LHCN-M2 (cell line): ENCODE measurements around the gene SOX10. TPM values are rescaled to one million over a fixed set of nuclear protein-coding genes. Genes with fewer than 3 reads are reported as not detected.

Source experiments
- DNase-seq: peaks from one replicate; pipeline ENCODE4 v3.0.0-alpha.2; 2012; ENCODE audit warnings: low read depth
- total RNA-seq: library from RNA; depleted of rRNA; stranded (reverse); fragments of >200 nt; gene quantifications from 2 replicates; pipeline ENCODE4 v1.2.3, GENCODE V29; 2014

Gene SOX10
- total RNA-seq, 1 experiment from 2014 or later, result not detected

DNA sequence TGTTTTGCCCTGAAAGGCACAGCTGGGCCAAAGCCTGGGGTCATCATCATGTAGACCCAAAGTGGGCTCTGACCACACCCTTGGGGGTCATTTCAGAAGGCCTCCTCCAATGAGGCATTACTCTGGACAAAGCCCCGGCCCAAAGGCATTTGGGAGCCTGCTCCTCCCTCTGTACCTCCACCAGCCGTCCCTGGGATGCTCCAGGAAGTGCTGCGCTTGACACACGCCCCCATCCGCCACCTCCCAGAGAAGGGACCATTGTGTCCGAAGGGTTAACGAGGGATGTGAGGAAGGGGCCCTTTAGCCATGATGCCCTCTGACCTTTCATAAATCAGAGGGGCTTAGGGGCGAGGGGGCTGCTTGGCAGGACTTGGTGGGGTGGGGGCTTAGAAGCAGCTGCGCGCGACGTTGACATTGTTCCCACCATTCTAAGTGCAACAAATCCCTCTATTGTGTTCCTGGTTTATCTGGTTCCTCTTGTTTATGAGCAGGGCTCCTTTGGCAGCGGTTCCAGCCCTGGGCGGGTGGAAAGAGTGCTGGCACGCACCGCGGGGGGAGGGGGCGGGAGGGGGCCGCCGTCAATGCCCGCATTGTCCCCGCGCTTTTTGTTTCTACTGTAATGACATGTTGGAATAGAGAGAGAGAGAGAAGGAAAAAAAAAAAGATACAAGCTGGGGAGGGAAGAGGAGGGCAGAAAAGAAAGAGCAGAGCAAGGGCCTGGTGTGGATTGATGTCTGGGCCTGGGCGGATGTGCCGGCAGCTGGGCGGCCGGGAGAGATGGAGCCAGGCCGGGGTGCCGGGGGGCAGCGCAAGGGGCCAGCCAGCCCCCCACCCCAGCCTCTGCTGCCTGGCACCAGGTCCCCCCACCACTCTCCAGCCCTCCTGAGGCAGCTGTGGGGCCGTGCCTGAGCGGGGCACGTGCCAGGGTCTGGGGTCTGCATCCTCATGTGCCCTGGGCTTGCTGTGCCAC lies 32.1 kb upstream of the SOX10 start:
- no peak for DNase-seq

DNA sequence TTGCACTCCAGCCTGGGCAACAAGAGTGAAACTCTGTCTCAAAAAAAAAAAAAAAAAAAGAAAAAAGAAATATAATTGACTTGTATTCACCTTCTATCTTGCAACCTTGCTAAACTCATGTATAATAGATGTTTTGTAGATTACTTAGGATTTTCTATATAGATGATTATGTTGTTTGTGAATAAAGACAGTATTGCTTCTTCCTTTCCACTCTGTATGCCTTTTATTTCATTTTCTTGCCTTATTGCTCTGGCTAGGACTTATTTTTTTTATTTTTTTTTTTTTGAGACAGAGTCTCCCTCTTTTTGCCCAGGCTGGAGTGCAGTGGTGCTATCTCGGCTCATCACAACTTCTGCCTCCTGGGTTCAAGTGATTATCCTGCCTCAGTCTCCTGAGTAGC lies 29.7 kb upstream of the SOX10 start:
- no peak for DNase-seq

GRCh38 chr22:38012604-38013072 lies 28.3 kb upstream of the SOX10 start:
- DNase-seq, result peak; percentile 91

GRCh38 chr22:38009000-38009806 lies 24.8 kb upstream of the SOX10 start:
- DNase-seq, result no peak

DNA sequence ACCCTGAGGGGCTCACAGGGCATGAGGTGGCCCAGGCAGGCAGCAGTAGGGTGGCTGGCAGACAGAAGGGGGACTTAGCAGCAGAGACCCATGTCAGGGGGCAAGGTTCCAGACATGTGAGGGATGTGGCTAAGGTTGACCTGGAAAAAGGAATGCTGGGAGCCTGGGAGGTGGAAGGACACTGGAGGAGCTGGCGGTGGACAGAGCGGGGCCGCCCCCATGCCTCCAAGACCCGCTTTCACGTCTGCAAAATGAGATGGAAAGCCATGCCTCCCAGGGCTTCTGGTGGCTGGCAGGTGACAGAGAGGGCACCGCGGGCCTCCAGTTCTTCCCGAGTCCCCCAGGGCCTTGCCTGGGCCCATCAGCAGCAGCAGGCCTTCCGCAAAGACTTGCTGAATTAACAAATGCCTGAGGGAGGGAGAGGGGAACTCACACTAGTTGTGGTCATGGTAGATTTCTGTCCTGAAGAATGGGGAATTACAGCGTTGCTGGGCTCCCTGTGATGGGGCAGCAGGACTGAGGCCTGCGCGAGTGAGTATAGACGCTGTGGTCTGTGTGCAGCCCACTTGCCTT lies 23.1 kb upstream of the SOX10 start:
- DNase-seq, result no peak

DNA sequence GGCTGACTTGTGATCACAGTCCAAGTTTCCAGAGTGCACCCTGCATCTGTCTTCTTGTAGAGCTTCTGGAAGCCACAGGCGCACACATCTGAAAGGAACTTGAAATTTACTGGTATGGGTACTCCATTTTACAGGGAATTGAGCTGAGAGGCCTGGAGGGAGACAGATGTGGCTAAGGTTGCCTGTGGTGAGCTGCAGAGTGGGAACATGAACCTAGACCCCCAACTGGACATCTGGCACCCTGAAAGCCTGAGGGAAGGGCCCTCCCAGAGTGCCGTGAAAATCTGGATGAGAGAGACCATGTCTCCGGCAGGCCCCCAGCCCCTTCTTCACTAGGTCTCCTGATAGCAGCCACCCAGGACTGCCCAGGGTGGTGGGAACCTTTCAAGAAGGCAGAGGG lies 22.6 kb upstream of the SOX10 start:
- no peak for DNase-seq

GRCh38 chr22:38005943-38006342 lies 21.6 kb upstream of the SOX10 start:
- DNase-seq, result no peak

DNA sequence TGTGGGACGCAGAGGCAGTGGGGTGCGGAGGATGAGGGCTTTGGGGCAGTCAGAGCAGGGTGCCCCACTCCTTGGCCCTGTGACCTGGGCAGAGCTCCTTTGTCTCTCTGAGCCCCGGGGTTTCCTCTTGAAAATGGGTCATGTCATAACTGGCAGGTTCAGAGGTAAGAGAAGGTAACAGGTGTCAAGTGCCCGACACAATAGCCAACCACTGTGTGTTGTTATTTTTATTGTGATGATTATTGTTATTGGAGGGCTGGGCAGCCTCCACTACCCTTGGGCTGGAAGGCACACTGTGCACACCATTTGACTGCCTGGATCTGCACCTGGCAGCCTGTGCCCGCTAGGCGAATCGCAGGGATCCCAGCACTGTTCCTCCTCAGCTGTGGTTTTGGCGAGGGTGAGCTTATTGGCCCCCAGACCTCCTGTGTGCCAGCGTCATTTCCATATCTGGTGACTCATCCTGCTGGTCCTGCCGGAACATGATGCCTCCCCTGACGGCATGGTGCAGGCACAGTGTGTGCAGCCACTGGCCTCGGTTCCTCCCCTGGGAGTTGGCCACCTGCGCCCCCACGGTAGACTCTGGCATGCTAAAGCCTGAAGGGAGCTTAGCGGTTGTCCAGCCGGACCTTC lies 15.4 kb upstream of the SOX10 start:
- peak; percentile 83 for DNase-seq

DNA sequence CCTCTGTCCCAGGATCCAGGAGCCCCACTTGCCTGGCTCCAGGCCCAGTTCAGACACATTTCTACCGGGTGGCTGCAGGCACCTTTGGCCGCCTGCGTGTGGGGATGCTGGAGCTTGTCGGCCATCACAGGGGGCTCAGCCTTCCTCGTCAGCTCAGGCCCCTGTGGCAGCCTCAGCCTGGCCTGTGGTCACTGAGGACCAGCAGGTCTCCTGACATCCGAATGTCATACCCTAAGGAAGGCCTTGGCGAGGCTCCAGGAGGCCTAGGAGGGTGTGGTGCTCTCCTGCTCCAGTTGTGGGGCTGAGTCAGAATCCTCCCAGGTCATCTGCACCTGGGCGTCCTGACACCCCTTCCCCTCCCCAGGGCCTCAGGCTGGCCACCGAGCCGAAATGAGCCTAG lies 14.9 kb upstream of the SOX10 start:
- no peak for DNase-seq

DNA sequence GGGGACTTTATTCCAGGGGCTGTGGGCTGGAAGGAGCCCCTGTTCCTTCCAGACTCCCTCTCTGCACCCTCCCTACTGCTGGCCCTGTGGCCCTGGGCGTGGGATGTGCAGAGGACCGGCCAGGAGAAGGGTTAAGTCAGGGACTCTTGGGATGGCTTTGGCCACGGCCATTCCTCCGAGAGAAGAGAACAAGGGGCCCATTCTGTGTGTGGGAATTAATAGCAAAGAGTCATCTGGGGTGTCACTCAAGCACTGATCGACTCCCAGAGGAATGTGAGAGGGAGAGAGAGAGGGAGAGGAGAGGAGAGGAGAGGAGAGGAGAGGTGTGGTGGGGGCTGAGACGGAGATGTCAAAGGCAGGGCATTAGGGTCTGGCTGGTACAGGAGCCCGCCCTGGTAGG lies 14.2 kb upstream of the SOX10 start:
- DNase-seq, result no peak

GRCh38 chr22:37996515-37997246 lies 12.3 kb upstream of the SOX10 start:
- DNase-seq, result no peak

DNA sequence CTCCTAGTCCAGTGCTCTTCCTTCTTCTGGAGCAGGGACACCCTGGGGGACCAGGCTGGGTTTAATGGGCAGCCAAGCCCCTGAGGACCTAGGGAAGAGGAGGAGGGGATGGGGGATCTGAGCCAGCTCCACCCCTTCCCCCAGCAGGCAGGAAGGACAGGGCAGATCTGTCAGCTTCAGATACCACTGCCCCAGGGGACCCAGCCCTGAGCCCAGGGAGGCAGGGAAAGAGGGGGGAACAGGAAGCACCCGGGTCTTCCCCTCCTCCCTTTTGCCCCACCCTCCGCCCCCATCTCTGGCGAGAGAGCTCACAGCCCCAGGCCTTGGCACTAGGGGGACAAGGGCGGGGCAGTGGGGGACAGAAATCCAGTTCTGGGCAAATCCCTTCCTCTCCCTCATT lies 11.7 kb upstream of the SOX10 start:
- no peak for DNase-seq

- no peak for DNase-seq
Observed at GRCh38 chr22:37995460-37995859, 11.1 kb upstream of the SOX10 start.

- no peak for DNase-seq
Observed at GRCh38 chr22:37994982-37995381, 10.6 kb upstream of the SOX10 start.

GRCh38 chr22:37994049-37994448 lies 9.7 kb upstream of the SOX10 start:
- no peak for DNase-seq

DNA sequence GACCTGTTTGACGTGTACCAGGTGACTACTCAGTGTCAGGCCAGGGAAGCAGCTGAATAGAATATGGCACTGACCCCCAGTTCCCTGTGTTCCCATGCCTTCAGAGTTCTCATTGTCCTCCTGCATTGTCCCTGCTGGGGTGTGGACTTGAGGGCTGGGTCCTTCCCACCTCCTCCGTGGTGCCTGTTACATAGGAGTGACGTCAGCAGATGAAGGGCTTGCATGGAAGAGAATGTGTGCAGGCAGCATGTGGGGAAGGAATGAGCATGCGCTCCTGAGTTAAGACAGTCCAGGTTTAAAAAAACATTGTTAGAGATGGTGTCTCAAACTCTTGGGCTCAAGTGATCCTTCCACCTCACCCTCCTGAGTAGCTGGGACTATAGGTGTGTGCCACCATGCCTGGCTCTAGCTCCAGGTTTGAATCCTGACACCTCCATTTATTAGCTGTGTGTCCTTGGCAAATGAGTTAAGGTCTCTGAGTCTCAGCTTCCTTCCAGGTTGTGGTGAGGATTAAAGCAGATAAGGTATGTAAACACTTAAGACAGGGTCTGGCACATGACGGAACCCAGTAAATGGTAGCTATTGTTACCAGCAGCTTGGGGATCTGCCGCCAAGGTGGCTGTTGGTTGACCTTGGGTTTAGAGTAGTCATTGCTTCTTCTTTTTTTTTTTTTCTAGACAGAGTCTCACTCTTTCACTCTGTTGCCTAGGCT lies 7.5 kb upstream of the SOX10 start:
- DNase-seq, result no peak

GRCh38 chr22:37990862-37991261 lies 6.5 kb upstream of the SOX10 start:
- no peak for DNase-seq

DNA sequence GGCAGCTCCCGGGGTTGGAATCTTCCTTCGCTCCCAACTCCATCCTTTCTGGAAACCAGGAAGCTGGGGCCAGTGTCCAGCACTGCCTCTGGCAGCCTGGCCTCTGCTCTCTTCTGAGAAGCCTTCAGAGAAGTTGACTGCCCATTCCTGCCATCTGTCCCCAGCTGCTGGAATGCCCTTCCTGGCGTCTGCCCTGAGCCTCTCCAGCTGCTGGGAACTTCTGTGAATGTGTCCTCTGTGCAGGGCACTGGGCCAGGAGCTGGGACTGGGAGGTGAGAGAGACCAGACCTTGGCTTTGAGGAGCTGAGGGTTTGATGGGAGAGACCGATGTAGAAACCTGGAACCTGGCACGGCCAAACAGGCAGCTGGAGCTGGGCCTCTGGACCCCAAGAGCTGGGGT lies 5.9 kb upstream of the SOX10 start:
- no peak for DNase-seq

GRCh38 chr22:37989146-37990045 lies 5.0 kb upstream of the SOX10 start:
- no peak for DNase-seq
